Measurements from ENCODE around the gene SIM2.

DNA sequence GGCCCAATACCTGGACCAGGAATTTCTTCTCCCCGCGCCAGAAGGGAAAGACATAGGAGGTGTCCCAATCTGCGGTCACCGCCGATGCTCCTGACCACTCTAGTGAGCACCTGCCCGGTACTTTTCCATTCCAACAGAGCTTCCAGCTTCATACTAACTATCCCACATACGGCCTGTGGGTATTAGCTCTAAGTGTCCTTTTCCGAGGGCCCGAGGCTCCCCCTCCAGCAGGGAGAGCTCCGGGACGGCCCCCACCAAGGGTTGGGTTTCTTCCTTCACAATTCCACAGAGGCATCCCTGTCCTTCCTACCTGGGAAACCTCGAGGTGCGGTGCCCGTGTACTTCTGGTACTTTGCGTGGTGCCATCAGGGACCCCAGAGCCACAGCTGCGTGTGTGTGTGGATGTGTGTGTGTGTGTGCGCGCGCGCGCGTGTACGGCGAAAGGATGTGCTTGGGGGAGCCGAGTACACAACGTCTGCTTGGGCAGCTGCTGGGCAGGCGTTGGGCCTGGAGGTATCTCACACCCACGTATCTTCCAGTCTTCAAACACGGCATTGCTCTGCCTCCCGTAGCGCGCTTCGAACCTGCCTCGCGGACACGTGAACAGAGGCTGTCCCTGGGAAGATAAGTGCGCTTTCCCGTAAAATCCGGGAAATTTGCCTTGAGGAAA, 2.4 kb upstream of the SIM2 start:
- TF ChIP-seq RAD21 (conservative IDR thresholded peaks at IDR 0.05) (no peak), MXI1 (conservative IDR thresholded peaks at IDR 0.05; ENCODE audit: poor library complexity, severe bottlenecking) (no peak), EZH2 (IDR thresholded peaks at IDR 0.05; ENCODE audit: borderline replicate concordance, insufficient read depth, low read length, poor library complexity, severe bottlenecking) (peak; percentile 59), POLR2AphosphoS5 (IDR thresholded peaks at IDR 0.05) (no peak), TAF1 (IDR thresholded peaks at IDR 0.05; ENCODE audit: low read depth) (no peak)
- TF ChIP-seq, protein P1, sequence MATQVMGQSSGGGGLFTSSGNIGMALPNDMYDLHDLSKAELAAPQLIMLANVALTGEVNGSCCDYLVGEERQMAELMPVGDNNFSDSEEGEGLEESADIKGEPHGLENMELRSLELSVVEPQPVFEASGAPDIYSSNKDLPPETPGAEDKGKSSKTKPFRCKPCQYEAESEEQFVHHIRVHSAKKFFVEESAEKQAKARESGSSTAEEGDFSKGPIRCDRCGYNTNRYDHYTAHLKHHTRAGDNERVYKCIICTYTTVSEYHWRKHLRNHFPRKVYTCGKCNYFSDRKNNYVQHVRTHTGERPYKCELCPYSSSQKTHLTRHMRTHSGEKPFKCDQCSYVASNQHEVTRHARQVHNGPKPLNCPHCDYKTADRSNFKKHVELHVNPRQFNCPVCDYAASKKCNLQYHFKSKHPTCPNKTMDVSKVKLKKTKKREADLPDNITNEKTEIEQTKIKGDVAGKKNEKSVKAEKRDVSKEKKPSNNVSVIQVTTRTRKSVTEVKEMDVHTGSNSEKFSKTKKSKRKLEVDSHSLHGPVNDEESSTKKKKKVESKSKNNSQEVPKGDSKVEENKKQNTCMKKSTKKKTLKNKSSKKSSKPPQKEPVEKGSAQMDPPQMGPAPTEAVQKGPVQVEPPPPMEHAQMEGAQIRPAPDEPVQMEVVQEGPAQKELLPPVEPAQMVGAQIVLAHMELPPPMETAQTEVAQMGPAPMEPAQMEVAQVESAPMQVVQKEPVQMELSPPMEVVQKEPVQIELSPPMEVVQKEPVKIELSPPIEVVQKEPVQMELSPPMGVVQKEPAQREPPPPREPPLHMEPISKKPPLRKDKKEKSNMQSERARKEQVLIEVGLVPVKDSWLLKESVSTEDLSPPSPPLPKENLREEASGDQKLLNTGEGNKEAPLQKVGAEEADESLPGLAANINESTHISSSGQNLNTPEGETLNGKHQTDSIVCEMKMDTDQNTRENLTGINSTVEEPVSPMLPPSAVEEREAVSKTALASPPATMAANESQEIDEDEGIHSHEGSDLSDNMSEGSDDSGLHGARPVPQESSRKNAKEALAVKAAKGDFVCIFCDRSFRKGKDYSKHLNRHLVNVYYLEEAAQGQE (IDR thresholded peaks at IDR 0.05; ENCODE audit: borderline replicate concordance) = no peak
- TF ChIP-seq, protein P2, sequence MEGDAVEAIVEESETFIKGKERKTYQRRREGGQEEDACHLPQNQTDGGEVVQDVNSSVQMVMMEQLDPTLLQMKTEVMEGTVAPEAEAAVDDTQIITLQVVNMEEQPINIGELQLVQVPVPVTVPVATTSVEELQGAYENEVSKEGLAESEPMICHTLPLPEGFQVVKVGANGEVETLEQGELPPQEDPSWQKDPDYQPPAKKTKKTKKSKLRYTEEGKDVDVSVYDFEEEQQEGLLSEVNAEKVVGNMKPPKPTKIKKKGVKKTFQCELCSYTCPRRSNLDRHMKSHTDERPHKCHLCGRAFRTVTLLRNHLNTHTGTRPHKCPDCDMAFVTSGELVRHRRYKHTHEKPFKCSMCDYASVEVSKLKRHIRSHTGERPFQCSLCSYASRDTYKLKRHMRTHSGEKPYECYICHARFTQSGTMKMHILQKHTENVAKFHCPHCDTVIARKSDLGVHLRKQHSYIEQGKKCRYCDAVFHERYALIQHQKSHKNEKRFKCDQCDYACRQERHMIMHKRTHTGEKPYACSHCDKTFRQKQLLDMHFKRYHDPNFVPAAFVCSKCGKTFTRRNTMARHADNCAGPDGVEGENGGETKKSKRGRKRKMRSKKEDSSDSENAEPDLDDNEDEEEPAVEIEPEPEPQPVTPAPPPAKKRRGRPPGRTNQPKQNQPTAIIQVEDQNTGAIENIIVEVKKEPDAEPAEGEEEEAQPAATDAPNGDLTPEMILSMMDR (IDR thresholded peaks at IDR 0.05; ENCODE audit: poor library complexity, severe bottlenecking) = no peak
